Ishikawa (cell line): ENCODE data around the gene CELF2.

ENCODE experiments used
- CEBPB ChIP-seq: IDR thresholded peaks from 2 replicates; pipeline ENCODE4 v1.6.1; 2012
- CREB1 ChIP-seq: IDR thresholded peaks from 2 replicates; pipeline ENCODE4 v1.6.1; 2012; ENCODE audit warnings: low read depth
- EGR1 ChIP-seq: IDR thresholded peaks from 2 replicates; pipeline ENCODE4 v1.6.1; 2012
- EP300 ChIP-seq: IDR thresholded peaks from 2 replicates; pipeline ENCODE4 v1.6.1; 2012; ENCODE audit warnings: borderline replicate concordance
- FOXM1 ChIP-seq: IDR thresholded peaks from 2 replicates; pipeline ENCODE4 v1.6.1; 2012; ENCODE audit warnings: low read depth, borderline replicate concordance
- MAX ChIP-seq: IDR thresholded peaks from 2 replicates; pipeline ENCODE4 v1.6.1; 2012
- NFIC ChIP-seq: IDR thresholded peaks from 2 replicates; pipeline ENCODE4 v1.6.1; 2012
- RAD21 ChIP-seq: IDR thresholded peaks from 2 replicates; pipeline ENCODE4 v1.6.1; 2012; ENCODE audit warnings: low read depth
- REST ChIP-seq: IDR thresholded peaks from 2 replicates; pipeline ENCODE4 v1.6.1; 2012; ENCODE audit warnings: low read depth, mild to moderate bottlenecking
- TAF1 ChIP-seq: IDR thresholded peaks from 2 replicates; pipeline ENCODE4 v1.6.1; 2012; ENCODE audit warnings: low read depth, mild to moderate bottlenecking
- TCF12 ChIP-seq: IDR thresholded peaks from 2 replicates; pipeline ENCODE4 v1.6.1; 2012; ENCODE audit warnings: low read depth
- TEAD4 ChIP-seq: IDR thresholded peaks from 2 replicates; pipeline ENCODE4 v1.6.1; 2012
- YY1 ChIP-seq: IDR thresholded peaks from 2 replicates; pipeline ENCODE4 v1.6.1; 2012; ENCODE audit warnings: low read depth
- ZBTB7A ChIP-seq: IDR thresholded peaks from 2 replicates; pipeline ENCODE4 v1.6.1; 2012; ENCODE audit warnings: low read depth
- TF ChIP-seq, protein P1 (sequence below): IDR thresholded peaks from 2 replicates; pipeline ENCODE4 v1.6.1; 2012

CELF2 gene

GRCh38 chr10:11082526-11082925 is 64.9 kb downstream of the CELF2 start:
- TF ChIP-seq, protein P1, sequence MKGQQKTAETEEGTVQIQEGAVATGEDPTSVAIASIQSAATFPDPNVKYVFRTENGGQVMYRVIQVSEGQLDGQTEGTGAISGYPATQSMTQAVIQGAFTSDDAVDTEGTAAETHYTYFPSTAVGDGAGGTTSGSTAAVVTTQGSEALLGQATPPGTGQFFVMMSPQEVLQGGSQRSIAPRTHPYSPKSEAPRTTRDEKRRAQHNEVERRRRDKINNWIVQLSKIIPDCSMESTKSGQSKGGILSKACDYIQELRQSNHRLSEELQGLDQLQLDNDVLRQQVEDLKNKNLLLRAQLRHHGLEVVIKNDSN, result no peak
- TF ChIP-seq RAD21 (no peak), CEBPB (no peak), FOXM1 (no peak), MAX (no peak), TEAD4 (no peak), TCF12 (no peak)

GRCh38 chr10:11083051-11083450 is 65.4 kb downstream of the CELF2 start:
- TF ChIP-seq, protein P1, result no peak
- TF ChIP-seq FOXM1, result no peak
- TF ChIP-seq REST, result no peak
- no peak for TF ChIP-seq TCF12

- no peak for TF ChIP-seq EP300
- TF ChIP-seq CEBPB, result no peak
- no peak for TF ChIP-seq MAX
- TF ChIP-seq NFIC, result no peak
- no peak for TF ChIP-seq EGR1
- TF ChIP-seq TEAD4, result no peak
- no peak for TF ChIP-seq TCF12
- TF ChIP-seq CREB1, result no peak
- TF ChIP-seq TAF1, result no peak
- TF ChIP-seq YY1, result no peak
- no peak for TF ChIP-seq FOXM1
- TF ChIP-seq, protein P1, result no peak
- no peak for TF ChIP-seq RAD21
- TF ChIP-seq REST, result no peak
- TF ChIP-seq ZBTB7A, result no peak
These were observed 67.9 kb downstream of the CELF2 start for GRCh38 chr10:11085545-11085944.

- TF ChIP-seq ZBTB7A, result no peak
- TF ChIP-seq REST, result no peak
- TF ChIP-seq EGR1, result no peak
- no peak for TF ChIP-seq YY1
- no peak for TF ChIP-seq NFIC
- no peak for TF ChIP-seq TEAD4
- TF ChIP-seq RAD21, result no peak
- no peak for TF ChIP-seq EP300
- no peak for TF ChIP-seq TAF1
- TF ChIP-seq CREB1, result no peak
- no peak for TF ChIP-seq CEBPB
- TF ChIP-seq, protein P1, result no peak
- TF ChIP-seq TCF12, result no peak
- no peak for TF ChIP-seq MAX
- no peak for TF ChIP-seq FOXM1
These were observed 68.6 kb downstream of the CELF2 start for GRCh38 chr10:11086177-11086840.
